ENCODE data around the gene IMMP2L.
"Not testable (repeated sequence)": the region's sequence is repeated elsewhere in the genome, so short reads cannot be mapped to it uniquely, and the experiment has no call there.

The IMMP2L gene

DNA sequence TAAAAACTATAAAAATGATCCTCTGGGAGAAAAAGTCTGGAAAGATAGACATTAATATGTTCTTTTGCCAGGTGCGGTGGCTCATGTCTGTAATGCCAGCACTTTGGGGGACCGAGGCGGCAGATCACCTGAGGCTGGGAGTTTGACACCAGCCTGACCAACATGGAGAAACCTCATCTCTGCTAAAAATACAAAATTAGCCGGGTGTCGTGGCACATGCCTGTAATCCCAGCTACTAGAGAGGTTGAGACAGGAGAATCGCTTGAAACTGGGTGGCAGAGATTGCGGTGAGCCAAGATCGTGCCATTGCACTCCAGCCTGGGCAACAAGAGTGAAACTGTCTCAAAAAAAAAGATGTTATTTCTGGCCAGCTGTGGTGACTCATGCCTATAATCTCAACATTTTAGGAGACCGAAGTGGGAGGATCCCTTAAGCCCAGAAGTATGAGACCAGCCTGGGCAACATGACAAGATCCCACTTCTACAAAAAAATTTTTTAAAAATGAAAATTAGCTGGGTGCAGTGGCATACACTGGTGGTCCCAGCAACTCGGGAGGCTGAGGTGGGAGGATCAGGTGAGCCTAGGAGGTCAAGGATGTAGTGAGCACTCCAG lies 573.3 kb downstream of the IMMP2L start:
- DNase-seq (ENCODE audit: low read depth) = no peak

DNA sequence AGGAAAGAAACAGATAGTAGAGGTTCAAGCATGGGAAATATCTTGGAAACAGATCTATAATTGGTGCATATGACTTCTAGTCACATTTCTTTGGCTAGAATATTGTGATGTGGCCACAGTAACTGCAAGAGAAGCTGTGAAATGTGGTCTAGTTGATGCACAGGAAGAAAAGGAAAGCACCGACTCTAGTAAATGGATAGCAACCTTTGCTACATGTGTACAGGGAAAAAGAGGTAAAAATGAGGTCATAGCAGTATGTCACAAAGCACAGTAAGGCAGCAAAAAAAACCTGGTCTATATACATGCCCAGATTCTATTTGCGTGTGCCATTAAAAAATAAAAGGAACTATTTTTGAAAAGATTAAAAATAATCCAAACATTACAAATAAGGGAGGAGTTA lies 573.9 kb downstream of the IMMP2L start:
- no peak for DNase-seq (ENCODE audit: low read depth)

DNA sequence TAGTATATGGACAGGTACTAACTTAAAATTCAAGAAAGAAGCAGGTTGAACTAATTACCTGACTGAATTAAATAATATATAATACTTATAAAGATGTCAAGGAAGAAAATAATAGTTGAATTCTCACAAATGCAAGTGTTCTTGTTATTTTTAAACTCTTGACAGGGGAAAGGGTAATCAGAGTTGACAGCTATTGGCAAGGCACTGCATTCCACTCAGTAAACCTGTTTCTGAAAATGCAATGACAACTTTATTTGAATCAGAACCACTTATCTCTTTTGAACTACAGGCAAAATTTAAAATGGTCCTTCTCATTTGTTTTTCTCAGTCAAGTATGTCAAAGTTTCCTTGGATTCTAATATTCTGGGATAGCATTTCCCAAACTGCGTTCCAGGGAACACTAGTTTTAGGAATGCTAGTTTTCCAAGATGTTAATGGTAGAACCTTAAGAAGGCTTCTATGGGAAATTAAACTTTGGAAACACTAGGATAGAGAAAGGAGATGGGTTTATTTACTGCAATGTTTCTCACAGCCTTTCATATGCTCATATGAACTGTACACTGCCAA lies 575.1 kb downstream of the IMMP2L start:
- DNase-seq (ENCODE audit: low read depth) = no peak

DNA sequence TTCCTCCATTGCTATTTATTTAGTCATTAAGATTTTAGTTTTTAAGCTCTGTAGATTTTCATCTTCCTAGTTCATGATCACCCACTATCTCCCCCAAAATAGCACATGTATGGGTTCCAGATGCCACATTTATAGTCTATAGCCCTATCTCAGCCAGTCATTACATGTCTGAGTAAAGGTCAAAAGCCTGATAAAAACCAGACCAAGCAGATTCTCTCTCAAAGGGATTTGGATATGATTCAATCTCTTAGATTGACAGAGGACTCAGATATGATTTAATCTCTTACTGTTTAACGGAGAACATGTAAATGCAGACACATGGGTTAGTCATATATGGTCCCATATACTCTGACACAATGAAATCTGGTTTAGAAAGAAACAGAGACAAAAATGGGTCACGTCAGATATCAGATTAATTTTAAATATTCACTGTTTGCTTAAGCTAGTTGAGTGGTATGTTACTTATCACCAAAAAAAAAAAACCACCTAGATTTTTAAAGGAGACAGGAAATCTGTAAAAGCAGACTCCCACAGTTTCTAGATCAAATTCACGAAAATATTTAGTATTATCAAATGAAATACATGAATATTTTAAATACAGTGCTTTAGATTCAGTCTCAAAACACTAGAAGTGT lies 578.4 kb downstream of the IMMP2L start:
- no peak for DNase-seq (ENCODE audit: low read depth)

DNA sequence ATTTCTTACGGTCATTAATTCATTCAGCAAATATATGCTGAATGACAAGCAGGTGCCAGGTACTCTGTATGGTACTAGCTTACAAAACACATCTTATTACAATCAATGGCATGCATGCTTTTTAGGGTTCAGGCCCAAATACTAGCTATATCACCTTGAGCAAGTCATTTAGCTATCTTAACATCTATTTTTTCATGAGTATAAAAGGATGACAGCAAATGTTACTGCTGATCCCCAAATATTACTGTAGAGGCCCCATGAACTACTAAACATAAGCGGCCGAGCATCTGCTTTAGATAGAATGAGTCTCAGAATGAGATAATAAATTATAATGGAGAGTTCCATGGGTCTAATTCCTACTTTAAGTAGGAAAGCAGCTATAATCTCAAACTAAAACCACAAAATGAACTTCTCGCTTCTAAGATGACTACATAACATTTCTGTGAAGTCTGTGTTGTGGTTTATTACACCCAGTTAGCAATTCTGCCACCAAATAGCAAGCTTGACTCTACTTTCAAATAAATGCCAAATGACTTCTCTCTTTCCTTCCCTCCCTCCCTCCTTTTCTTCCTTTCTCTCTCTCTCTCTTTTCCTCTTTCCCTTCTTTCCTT lies 585.1 kb downstream of the IMMP2L start:
- DNase-seq (ENCODE audit: low read depth) = no peak

DNA sequence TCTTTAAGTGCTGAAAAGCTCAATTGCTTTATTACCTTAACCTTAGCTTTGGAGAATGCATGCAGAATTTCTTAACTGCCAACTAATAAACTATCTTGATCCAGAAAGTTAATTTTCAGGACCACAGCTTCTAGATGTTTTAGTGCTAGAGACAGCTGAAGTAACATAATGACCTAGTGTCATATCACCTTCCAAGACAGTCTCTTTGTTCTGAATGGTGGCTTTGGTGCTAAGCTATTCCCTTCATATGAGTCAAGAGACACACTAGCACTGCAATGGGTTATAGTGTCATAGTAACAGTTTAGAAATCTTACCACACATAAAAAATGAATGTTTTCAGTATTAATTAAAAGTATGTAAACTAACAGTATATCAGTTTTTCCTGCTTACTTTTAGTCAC lies 586.8 kb downstream of the IMMP2L start:
- no peak for DNase-seq (ENCODE audit: low read depth)

DNA sequence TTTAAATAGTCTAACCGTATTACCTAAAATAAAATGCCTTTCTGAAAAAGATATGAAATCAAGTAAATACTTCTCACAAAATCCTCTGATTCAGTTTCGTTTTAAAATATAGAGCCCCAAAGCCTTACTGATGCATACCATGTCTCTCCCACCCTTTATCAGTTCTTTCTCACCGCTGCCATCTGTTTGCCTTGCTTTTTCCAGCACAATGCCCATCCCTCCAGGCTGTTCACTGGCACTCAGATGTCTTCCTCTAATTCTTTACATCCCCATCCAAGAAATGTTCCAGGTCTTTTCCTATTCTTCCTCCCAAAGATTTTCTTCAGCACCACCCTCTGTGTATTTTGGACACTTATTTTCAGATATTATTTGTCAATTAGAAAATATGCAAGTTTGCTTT lies 587.9 kb downstream of the IMMP2L start:
- no peak for DNase-seq (ENCODE audit: low read depth)

DNA sequence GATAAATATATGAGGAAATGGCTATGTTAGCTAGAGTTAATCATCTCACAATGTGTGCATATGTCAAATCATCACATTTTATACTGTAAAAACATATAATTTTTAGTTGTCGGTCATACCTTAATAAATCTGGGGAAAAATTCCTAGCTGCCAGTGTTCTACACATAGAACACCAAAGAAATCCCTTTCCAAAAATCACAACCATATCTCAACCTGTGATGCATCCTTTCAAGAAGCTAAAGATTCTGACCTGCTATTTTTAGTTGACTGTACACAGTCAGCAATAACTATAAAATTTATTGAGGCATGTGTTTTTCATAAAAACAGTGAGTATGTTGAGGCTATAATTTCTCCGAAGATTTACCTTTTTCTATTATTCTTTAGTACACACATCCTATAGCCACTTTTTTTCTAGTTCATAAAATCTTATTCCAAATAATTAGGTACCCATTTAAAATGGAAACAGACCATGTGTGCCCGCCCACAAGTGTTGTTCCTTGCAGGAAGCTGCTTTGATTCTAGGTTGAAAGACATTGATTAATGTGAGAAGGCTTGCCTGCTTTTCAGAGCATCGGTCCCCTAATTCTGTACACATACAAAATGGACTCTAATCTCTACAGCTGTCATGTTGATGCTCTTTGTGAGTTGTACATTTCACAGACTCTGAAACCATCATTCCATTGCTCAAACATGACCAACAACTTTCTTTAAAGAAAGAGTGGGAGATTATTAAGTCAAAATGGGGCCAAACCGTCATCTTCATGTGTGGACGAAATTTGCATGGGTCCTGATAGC lies 588.9 kb downstream of the IMMP2L start:
- DNase-seq (ENCODE audit: low read depth) = no peak

DNA sequence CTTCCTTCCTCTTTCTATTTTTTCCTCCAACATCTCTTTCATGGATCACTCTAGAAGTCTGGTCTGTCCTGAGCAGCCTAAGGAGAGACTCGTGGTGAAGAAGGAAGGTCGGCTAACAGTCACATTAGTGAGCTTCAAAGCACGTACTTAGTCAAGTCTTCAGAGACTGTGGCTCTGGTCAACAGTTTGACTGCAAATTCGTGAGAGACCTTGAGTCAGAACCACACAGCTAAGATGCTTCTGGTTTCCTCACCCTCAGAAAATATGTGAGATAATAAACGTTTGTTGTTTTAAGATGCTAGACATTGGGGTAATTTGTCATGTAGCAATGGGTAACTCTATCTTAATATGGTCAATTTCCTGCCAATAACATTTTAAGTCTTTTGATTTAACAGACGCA lies 597.5 kb downstream of the IMMP2L start:
- no peak for DNase-seq (ENCODE audit: low read depth)

DNA sequence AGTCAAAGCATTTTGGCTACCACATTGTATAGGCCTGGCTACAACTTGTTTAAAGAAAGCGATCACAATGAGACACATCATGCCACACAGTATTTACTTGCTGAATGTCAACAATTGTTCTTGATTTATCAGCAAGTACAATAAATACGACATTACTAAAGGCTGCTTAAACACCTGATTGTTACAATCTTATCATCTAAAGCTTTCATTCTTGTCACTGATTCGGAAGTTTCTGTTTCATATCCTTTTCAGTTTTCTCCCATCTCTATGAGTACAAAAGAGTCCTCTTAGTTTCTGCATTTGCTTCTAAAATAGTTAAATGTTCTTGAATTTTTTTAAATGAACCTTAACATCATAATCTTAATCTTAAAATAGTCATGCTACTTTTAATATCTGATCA lies 599.5 kb downstream of the IMMP2L start:
- no peak for DNase-seq (ENCODE audit: low read depth)

DNA sequence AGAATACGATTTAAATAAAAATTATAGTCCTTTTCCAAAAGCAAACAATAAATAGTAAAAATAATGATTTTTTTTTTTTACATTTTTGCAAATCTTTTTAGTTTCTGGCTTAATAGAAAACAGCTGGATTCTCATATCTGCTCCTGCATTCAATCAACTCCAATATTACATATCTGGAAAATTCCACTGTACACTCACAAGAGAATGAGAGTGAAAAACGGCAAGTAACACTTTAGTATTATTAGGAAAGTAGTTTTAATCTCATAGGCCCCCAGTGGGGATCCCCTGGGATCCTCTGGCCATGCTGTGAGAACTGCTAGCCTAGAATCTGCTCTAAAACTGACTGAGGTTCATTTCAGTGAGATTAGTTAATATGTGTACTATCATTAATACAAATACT lies 599.9 kb downstream of the IMMP2L start:
- DNase-seq (ENCODE audit: low read depth) = peak; percentile 26

DNA sequence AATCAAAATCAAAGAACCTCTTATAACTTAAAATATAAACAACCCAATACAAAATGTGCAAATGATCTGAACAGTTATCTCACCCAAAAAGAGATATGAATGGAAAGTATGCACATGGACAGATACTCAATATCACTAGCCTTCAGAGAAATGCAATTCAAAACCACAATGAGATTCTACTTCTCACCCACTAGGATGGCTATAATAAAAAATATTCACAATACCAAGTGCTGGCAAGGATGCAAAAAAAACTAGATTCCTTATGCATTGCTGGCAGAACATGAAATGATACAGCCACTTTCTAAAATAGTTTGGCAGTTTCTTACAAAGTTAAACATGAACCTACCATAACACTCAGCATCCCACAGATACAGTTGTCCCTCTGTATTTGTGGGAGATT lies 601.5 kb downstream of the IMMP2L start:
- DNase-seq (ENCODE audit: low read depth) = peak; percentile 59

DNA sequence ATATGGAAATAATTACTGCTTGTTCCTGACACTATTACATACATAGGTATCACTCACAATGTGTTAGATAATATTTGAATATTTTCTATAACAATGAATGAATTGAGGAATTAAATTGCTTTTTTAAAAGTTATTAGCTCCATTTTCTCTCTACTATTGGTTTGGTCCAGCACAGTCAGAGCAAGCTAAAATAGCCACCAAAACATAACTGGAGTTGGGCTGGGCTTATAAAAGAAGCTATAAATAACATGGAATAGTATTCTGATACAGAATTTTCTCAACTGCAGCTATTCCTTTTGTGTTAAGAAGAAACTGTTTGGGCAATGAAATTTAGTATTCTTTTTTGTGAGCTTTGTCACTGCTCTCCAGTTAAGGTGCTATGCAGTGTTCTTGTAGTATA lies 614.0 kb downstream of the IMMP2L start:
- no peak for DNase-seq (ENCODE audit: low read depth)

DNA sequence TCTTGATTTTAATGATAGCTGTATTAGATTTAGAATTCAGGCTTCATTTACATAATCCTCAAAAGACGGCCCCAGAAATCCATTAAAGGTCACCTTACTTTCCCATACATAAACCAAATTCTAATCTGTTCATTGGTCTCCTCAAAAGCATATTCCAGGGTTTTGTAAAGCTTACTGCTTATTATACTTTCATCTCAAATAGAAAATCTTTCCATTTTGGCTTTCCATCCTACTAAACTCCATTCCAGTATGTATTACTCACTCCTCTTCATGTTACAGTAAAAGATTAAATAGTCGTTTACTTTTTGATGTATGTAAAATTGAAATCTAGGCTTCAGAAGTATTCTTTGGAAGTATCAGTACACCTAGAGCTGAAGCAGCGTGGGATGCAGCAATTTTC lies 614.9 kb downstream of the IMMP2L start:
- no peak for DNase-seq (ENCODE audit: low read depth)

DNA sequence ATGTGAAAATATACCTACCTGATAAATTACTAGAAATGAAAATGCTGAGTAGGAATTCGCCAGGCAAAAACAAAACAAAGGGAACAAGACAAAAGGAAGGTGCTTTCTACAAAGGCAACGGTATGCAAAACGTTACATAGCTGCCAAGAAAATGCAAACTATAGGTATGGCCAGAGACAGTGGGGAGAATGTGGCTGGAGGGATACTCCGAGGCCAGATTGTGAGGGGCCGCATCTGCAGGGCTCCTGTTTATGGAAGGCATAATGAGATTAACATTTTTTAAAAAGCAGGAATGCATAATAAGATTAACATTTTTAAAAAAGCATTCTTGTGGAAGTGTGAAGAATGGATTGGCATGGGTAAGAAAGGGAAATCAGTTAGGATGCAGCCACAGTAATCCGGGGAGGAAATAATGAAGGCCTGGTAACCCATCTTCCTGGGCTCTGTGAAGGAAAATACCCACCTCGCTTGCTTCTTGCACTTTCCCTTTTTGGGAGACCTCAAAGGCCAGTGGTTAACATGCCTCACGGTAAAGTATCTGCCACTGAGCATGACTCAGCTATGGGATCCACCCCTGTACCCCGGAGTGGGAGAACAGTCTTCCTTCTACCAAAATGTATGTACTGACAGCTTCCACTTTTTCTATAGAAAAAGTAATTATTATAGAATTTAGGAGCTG lies 617.2 kb downstream of the IMMP2L start:
- no peak for DNase-seq (ENCODE audit: low read depth)

DNA sequence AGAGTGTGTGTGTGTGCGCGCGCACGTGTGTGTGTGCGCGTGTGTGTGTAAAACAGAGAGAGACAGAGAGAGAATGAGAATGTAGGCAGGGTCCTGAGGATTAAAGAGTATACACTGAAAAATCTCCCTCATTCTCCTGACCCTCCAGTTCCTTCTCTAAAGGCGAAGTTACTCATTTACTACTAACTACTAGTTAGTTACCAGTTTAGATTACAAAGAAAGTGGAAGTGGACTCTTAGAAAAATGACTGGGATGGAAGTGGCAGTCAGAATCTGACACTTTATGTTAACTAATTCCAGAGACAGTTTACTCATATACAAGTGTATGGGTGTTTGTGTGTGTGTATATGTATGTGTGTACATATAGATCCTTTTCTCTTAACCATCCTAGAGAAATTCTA lies 617.8 kb downstream of the IMMP2L start:
- no peak for DNase-seq (ENCODE audit: low read depth)

DNA sequence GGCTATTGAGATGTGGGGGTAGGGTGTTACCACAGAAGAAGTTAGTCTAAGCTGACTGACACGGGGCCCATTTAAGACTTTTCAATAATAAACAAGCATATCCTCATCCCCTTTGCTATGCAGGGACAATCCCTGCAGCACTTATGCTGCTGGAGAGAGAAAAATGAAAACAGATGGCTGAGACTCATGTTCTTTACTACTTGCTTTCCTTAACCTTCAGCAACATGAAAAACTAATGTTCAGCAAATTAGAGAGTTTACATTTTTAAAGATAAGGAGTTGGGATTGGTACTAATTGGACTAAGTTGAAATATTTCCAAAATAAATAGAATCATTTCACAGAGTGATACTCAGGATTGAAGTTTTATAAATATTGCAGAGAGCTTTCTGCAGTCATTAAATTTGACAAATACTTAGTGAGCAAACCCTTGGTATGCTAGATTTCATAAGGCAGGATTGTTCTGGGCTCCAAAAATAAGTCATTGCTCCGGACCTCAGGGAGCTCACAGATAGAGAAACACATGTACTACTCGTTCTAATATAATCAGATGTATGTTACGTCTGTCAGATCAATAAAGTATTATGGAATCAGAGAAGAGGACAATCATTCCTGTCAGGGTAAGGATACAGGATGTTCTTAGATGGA lies 618.5 kb downstream of the IMMP2L start:
- DNase-seq (ENCODE audit: low read depth) = peak; percentile 87

DNA sequence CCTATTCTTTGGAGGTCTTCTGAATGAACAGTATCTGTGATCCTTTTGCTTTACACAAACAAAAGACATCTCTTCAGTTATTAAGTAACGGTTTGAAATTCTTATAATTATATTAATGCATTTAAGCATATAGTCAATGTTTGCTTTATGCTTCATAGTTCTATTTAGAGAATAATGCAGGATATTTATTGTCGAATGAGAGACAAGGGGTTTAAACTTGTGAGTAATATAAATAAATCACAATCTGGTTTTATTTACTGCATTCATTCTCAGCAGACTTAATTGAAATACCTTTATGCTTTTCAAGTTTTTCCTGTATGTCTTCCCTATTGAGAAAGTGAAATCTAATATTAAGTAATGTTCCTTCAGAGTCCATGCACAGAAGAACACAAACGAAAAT lies 620.9 kb downstream of the IMMP2L start:
- peak; percentile 2 for DNase-seq (ENCODE audit: low read depth)

DNA sequence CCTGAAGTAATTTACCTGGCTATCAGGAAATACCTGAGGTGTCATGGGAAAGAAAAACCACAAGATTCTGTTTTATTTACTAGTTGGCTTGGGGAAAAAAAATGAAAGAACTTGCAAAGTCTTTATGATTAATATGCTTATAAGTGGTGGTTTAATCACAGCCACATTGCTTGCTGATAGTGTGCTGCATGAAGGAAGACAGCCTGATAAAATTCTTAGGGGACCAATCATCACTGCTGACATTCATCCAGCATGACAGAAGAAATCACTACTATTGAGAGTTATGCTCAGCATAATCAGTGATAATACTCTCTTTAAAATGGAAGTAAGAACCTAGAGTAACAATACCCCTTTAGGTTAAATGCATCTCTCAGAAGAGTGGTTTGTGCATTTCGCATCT lies 621.5 kb downstream of the IMMP2L start:
- no peak for DNase-seq (ENCODE audit: low read depth)

DNA sequence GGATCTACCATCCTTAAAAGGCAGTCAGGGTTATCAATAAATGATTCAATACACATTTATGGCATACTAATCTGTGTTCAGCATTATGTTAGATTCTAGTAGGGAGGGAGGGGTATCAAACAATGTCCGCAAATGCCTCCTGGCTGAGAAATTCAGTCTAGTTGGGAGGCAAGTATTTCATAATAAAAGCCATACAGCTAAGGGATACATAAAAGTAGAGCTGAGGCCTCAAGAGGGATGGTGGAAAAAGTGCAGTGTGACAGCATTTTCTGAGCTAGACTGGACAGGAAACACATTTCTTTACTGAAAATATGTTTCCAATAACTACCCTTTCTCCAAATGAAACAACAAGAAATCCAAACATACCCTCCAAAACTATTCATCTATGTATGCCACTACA lies 624.1 kb downstream of the IMMP2L start:
- DNase-seq (ENCODE audit: low read depth) = peak; percentile 25

DNA sequence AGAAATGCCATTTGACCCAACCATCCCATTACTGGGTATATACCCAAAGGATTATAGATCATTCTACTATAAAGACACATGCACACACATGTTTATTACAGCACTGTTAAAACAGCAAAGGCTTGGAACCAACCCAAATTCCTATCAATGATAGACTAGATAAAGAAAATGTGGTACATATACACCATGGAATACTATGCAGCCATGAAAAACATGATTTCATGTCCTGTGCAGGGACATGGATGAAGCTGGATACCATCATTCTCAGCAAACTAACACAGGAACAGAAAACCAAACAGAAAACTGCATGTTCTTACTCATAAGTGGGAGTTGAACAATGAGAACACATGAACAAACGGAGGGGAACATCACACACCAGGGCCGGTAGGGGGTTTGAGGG lies 625.6 kb downstream of the IMMP2L start:
- DNase-seq (ENCODE audit: low read depth) = not testable (repeated sequence)

Data from fibroblast of gingiva (primary cell).